HTERT RPE-1 (cell line): ENCODE measurements around the gene C1QL1.
"Not testable (repeated sequence)": the region's sequence is repeated elsewhere in the genome, so short reads cannot be mapped to it uniquely, and the experiment has no call there.

Source experiments
- in situ Hi-C: fragments of 300-500 bp; cut with MboI; formaldehyde crosslinking; loops from 4 replicates; pipeline ENCODE4 v1.14.3; 2020; ENCODE audit warnings: low sequenced_read_pairs

The C1QL1 gene

DNA sequence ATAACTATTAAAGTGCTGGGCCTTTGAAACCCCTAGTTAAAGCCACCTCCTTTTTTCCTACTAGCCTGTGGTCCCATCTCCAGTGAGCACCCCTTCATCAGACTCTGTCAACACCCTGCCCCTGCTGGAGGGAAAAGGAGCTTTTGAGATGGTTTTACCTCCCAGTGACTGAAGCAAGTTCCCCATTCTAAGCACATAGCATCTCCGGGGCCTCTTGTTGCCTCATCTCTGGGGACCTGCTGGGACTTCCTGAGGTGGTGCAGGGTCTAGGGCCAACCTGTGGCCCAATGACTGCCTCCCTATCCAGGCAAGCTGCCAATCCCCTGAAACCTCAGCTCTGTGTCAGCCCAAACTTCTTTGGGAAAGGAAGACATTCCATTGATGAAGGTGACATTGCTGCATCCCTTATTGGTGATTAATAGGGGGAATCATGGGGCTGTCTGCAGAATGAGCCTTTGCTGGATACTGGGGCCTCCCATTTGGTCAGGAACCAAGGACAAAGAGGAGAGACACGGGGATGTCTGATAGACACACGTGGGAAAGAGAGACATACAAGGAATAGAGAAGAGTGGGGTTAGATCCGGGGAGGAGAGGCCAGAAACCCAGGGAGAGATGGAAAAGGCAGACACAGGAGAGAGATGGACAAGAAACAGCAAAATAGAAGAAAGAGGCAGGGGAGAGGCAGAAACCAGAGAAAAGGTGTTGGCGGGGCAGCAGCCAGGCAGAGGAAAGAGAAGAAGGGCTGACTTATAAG is 2.4 kb downstream of the C1QL1 start:
- in situ Hi-C loops: no loop called here

DNA sequence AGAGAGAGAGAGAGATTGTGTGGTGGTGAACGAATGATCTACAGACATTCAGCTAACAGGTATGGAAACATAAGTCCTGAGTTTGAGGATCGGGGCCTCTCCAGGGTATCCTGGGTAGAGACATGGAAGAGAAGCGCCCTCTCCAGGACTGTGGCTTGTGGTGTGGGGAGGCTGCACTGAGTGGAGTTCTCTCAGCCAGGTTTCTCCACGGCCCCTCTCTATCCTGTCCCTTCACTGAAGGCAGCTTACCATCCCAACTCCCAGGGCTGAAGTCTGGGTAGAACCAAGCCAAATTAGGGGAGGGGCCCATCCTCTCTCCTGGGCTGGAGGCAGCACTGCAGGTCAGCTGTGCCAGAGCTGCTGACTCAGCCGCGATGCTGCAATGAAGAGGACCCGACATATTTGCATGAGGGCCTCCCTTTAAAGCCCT is 6.2 kb downstream of the C1QL1 start:
- in situ Hi-C loops: no loop called here

DNA sequence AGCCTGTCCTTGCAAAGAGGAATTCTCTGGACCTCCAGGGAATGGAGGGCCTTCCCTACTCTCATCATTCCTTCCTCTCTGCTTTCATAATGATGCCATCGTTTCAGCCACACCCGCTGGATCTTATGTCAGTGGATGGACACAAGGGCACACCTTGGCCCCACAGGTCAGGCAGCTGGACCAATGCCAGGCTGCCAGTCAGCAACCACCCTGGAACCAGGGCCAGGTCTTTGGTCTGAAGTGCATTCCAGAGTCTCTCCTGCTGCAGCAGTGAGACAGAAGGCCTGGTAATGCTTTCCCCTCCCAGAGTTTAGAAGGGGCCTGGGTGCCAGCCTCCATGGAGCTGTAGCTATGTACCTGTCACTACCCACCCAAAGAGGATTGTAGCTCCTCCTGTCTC is 7.4 kb downstream of the C1QL1 start:
- in situ Hi-C loops: no loop called here

DNA sequence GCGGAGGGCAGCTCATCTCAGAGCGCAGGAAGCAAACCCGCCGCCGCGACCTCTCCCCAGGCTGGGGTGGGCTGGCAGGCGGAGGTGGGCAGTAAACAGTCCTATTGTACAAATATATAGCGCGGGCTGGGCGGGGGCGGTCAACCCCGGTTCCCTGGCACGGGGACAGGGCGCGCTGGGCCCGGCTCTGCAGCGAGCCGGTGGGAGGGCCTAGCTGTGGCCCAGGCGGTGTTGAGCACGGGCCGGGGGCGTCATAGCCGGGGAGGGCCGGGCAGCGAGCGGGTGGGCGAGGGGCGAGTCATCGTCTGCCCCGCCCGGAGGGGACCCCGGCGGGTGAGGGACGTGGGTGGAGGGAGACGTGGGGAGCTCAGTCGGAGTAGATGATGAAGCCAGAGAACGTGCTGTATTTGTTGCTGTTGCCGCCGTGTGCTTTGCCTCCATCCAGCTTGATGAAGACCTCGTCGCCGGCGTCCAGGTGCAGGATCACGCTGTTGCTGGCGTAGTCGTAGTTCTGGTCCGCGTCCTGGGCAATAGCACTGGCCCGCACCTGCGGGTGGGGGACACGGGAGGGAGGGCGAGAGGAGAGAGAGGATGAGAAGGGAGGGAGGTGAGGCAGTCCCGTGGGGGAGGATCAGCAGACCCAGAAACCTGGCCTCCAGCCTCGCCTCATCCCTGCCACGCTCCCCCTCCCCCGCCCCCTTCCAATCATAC is 8.1 kb downstream of the C1QL1 start:
- in situ Hi-C loops: no loop called here

DNA sequence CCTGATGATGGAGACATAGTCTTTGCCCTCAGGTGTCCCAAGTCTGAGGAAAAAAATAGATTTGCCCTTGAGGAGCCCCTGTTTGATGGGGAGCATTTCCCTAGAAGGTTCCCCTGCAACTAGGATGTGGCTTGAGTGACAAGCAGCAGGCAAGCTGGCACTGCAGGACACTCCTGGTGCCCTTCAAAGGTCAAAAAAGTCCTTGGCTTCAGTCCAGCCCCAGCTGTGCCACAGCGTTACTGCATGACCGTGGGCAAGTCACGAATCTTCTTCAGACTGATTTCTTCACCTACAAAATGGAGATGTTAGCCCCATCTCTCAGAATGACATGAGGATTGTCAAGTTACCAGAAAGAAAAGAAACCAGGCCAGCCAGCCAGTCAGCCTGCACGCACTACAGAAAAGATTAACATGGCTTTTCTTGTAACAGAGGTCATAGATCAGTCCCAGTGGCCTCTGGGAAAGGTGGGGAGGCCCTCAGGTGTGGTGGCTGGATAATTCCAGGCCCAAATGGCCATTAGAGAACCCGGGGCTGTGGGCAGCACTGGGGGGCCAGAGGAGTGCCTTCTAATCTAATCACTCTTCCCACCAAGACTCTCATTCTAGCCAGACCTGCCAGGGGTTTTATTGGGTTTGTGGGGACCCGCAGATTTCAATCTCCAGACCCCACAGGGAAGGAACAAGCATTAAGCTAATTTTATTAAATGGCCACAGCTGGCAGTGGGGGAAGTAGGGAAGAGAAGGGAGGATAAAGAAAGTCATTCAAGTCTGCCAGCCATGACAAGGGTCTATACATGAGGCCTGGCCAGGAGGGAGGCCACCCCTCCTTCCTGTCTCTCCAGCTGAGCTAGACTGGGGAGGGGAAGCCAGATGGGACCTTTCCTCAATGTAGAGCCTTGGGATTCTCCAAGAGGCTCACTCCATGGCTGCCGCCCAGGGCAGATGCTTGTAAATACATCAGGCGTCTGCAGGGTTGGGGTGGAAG is 10.8 kb downstream of the C1QL1 start:
- in situ Hi-C loops: no loop called here

DNA sequence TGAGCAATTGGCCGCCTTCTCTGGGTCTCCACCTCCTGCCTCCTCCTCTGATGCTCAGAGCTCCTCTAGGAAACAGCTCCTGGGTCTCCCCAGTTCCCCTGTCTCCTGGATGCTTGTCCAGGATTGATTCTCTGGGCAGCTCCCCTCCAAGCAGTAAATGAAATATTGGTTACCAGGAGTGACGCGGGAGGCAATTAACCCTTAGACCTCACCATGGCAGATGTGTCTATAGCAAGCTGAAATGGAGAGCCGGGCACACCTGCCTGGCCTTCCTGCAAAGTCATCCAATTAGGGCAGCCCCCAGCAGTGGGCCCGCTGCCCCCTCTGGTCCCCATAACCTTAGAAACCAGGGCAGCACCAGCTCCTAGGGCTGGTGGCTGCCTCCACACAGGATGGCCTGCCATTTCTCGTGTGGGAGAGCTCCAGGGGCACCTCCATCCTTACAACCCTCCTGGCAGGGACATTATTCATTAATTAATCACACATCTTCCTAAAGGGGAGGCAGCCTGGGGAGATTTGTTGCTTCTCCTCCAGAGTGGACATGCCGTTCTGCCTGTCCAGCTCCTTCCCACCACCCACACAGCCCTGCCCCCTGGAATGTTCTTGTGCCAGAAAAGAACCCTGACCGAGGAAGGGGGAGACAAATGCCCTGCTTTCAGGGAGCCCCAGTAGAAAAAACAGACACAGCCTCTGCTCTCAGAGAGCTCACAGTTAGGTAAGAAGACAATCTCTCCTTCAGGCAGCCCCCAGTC is 12.3 kb downstream of the C1QL1 start:
- in situ Hi-C loops: no loop called here

DNA sequence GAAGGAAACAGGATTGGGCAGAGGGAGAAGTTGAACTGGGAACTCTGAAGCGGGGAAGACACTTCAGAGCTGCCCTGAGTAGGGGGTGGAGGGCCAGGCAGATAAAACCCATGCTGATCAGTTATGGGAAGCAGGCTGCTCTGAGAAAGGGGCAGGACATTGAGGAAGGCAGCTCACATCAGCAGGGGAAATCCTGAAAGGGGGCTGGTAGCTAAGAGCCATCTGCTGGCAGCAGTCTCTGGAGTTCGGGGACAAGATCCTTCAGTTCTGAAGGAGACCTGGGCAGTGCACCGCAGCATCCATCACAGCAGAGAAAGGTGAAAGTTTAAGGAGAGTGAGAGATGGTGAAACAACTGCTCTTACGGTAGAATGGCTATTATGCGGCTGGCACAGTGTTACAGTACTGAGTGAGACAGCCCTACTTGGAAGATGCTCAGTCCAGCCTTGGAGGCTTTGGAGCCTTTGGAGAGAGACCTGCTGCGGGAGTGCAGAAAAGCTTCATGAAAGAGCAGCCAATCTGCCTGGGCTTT is 15.1 kb downstream of the C1QL1 start:
- in situ Hi-C loops: no loop called here

DNA sequence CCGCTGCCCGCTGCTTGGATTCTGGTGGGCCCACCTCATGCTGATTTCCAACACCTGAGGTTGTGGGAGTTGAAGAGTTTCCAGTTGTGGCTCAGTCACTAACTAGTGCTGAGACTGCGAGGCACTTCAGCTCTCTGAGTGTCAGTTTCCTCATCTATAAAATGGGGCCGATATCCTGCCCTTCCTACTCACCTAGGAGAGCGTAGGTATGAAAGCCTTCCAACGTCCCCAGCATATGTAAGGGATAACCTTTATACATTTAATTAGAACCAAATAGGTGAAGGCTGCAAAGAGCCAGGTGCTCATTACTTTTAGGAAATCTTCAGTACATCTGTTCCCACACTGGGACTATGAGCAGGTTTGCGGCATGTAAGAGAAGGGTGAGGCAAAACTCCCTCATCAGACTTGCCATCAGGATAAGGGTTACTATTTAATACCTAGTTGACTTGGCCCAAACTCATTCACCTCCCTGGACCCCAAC is 19.7 kb downstream of the C1QL1 start:
- in situ Hi-C loops: no loop called here

DNA sequence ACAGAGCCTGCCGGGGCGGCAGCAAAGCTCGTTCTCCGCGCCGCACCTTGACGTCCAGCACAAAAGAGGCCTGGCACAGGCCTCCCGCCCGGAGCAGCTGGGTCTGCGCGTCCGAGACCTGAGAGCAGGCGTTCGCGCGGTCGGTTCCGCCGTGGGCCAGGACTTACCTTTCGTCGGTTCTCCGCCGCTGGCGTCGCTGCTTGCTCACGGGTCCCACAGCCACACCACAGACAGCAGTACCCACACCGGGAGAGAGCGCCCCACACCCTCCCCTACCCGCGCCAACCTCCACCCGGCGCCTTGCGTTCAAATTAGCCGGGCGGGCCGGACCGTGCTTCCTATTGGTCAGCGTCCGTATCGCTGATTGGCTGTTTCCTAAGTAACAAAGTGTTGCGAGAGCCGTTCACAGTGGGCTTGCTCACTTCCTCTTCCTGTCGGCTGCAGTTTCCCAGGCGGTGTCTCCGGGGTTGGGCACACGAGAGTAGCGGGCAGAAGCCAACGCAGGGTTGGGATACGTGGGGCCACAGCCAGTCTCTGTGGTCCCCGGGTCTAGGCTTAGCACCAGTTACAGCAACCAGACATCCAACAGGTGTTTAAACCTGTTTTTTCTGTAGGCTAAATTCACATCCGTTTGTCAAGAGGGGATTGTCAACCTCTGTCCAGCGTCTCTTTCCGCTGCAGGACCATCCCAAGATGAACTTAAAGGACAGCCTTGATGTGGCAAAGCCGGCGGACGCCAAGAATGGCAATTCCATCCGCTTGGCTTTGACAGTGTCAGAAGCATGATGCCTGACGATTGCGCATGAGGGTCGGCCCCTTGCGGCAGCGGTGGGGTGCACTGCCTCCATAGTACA is 20.4 kb downstream of the C1QL1 start, which contains the start of gene KIF18B:
Gene KIF18B (minus strand): TSS at position 313 of the 854 bp plus-strand sequence. CDS start 11,429 bp downstream, outside the sequence.
- in situ Hi-C loops: no loop called here

DNA sequence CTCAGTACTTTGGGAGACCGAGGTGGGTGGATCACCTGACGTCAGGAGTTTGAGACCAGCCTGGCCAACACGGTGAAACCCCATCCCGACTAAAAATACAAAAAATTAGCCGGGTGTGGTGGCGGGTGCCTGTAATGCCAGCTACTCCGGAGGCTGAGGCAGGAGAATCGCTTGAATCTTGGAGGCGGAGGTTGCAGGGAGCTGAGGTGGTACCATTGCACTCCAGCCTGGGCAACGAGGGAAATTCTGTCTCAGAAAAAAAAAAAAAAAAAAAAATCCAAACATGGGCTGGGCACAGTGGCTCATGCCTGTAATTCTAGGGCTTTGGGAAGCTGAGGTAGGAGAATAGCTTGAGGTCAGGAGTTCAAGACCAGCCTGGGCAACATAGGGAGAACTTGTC is 22.5 kb downstream of the C1QL1 start:
- in situ Hi-C loops: not testable (repeated sequence)

DNA sequence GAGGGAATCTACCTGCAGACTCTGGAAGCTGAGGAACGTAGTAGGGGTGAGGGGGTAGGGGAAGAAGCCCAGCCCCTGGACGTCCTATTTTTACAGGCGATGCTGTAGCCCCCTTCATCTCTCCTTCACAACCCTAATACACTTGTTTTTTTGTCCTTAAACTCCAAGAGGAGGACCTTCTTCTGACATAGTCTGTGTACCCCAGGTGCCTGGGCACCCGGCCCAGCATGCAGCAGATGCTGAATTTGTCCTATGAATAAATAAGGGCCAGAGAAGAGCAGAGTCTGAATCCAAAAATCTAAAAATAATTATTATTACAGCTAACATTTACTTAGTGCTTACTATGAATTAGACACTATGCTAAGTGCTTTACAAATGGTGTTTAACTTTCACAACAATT is 25.6 kb downstream of the C1QL1 start:
- in situ Hi-C loops: no loop called here

DNA sequence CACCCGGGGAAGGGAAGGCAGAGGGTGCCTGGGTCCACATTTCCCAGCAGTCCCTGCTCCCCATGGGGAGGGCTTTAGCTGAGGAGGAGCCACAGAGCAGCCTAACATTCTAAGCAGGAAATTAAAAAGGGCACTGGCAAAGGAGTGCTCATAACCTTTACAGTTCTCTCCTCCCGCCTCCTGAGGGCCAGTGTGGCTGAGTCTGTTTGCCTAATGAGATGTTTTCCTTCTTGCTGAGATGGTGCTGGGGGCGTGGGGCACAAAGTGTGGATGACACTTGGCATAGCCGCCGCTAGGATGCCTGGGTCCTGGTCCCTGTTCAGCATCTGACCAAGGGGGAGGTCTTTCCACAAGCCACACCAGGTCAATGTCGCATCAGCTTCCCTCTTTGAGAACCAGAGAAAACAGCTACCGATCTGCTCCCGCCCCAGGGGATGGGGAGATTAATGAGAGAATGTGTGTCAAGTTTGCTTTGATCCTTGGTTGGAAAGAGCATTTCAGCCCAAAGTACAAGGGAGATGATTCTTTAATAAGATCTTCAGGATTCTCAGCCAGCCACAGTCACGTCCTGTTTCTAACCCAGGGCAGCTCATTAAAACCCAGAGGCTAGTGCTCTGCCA is 26.3 kb downstream of the C1QL1 start:
- in situ Hi-C loops: no loop called here

DNA sequence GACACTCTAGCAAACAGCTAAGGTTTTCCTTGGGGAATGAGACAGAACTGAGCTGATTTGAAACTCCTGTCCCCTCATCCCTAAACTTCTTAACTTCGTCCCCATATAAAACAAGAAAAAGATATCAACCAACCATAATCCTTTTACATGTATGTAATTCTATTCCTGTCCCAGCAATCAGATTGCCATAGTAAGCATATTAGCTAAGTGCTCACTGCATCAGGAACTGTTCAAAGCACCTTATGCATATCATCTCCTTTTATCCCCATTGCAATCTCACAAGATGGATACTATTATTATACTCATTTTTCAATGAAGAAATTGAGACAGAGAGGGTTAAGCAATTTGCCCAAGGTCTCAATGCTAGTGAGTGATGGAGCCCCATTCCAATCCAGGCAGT is 27.3 kb downstream of the C1QL1 start:
- in situ Hi-C loops: no loop called here

DNA sequence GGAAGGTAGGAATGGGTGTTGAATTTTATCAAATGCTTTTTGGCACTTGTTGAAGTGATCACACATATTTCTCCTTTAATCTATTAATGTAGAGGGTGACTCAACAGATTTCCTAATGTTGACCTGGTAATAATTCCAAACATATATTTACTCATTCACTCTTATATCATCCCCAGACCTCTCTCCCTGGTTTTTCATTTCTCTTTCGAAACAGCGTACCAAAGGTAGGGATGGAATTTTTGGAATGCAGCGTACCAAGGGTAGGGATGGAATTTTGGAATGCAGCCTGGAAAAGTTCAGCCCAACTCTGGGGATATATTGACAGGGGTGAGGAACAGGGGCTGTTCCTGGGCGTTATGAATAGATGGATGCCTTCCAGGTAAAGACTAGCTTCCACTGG is 27.8 kb downstream of the C1QL1 start:
- in situ Hi-C loops: no loop called here

DNA sequence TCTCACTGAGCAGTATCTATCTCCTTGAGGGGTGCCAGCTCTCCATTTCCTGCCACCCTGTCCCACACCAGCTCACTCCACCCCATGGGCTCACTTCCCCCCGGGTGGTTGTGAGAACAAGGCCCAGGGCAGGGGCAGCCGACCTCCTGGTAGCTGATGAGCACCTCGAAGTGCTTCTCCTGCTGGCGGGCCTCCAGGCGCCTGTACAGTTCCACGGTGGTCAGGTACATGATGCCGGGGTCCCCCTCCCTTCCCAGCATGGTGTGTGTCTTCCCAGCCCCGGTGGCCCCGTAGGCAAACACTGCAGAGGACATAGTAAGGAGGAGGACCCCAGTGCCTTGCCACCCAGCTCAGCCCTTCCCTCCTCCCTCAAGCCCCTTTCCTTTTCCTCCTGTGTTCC is 33.0 kb downstream of the C1QL1 start:
- in situ Hi-C loops: no loop called here

DNA sequence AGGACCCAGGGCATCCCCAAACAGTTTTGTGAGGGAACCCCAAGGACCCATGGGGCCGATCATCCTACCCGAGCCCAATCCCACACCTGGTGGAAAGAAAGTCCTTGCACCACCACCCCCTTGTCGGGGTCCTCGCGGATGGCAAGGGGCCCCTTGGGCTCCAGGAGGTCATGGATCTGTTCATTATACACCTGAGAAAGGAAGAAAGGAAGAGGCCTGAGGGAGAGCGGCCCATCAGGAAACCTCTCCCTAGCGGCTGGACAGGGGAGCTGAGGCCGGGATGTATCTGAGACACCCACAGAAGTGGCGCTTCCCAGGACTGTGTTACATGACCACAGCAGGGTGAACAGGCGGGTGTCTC is 33.4 kb downstream of the C1QL1 start:
- in situ Hi-C loops: no loop called here

DNA sequence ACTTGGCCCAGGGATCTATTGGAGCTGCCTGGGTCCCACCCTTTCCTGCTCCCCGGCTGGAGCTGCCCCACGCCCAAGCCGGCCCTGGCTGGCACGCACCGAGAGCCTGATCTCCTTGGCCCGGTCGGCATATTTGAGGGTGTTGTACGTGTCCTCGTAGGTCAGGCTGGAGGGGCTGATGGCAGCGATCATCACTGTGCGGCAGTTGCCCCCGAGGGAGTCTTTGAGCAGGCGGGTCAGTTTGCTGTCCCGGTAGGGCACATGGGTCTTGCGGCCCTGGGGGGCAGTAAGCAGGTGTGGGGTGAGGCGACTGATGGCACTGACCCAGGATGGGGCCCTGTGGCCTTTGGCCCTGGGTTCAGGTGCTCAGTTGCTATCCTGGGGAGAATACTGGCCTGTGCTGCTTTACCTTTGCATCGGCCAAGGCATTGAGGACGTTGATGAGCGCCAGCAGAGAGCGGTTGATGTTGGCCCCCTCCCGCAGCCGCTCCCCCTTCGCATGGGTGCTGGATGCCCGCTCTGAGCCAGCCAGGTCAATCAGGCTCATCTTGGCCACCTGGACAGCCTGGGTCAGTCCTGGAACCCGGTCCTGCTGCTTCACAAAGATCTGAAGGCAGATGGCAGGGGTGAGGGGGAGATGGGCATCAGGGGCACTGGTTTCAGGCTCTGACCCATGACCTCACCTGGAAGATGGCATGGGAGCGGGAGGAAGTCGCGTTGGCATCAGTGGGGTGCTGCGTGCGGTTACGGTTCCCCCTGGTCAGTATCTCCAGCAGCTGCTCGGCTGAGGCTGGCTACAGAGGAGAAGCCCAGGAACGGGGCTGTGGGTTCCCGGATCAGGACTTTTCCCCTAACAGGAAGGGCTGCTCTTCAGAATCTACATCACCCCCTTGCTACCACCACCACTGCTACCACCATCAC is 34.0 kb downstream of the C1QL1 start:
- in situ Hi-C loops: no loop called here

DNA sequence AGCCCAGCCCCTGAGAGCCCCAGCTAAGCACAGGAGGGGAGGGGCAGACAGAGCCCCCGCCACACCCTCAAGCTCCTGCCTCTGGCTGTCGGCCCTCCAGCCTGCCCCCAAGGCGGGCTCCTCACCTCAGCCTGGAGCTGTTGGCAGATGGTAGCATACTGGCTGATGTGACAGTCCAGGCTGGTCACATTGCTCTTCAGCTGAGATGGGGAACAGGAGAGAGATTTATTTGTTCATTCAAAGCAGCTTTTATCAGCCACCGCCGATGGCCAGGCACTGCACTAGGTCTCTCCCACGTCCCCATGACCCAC is 35.4 kb downstream of the C1QL1 start:
- in situ Hi-C loops: no loop called here
